Measurements from ENCODE around the gene PSG5. TPM values are rescaled to one million over a fixed set of nuclear protein-coding genes. Genes with fewer than 3 reads are reported as not detected.
A peak's percentile ranks its signal among the peaks of the same experiment; 100 is the strongest.
"Not testable (repeated sequence)": the region's sequence is repeated elsewhere in the genome, so short reads cannot be mapped to it uniquely, and the experiment has no call there.

The PSG5 gene
- total RNA-seq, 2 experiments from 2014 or later, result not detected

- CTCF ChIA-PET, result interaction anchor here (1.5 to 1.6 kb wide), 2 partner anchors 33 to 64 kb away, joined by 3 read pairs; partner anchors contain the start of gene PSG9
- POLR2A ChIA-PET; H3K4me3 Mint-ChIP-seq; H3K9me3 Mint-ChIP-seq; DNase-seq; H3K4me1 Mint-ChIP-seq (ENCODE audit: low read depth); intact Hi-C loops (cut with micrococcal nuclease); H3K27me3 Mint-ChIP-seq; H3K36me3 Mint-ChIP-seq; H3K27ac Mint-ChIP-seq: not testable (repeated sequence)
These were observed 19.3 kb upstream of the PSG5 start, which contains the start of gene PSG4 for GRCh38 chr19:43205471-43206105. TSS of gene PSG4 (minus strand) at chr19:43205638. CDS start at chr19:43205536, 102 bp downstream.

- H3K4me1 Mint-ChIP-seq (ENCODE audit: low read depth); H3K36me3 Mint-ChIP-seq; H3K4me3 Mint-ChIP-seq; DNase-seq; intact Hi-C loops (cut with micrococcal nuclease); H3K27me3 Mint-ChIP-seq; POLR2A ChIA-PET; H3K9me3 Mint-ChIP-seq; CTCF ChIA-PET; H3K27ac Mint-ChIP-seq: not testable (repeated sequence)
These were observed 17.3 kb upstream of the PSG5 start for GRCh38 chr19:43203611-43204010.

GRCh38 chr19:43201891-43202290 lies 15.6 kb upstream of the PSG5 start:
- POLR2A ChIA-PET; CTCF ChIA-PET; H3K27me3 Mint-ChIP-seq; H3K36me3 Mint-ChIP-seq; H3K4me3 Mint-ChIP-seq; intact Hi-C loops (cut with micrococcal nuclease); H3K27ac Mint-ChIP-seq; H3K4me1 Mint-ChIP-seq (ENCODE audit: low read depth); H3K9me3 Mint-ChIP-seq; DNase-seq: not testable (repeated sequence)

GRCh38 chr19:43201337-43201801 lies 15.0 kb upstream of the PSG5 start:
- intact Hi-C loops (cut with micrococcal nuclease); DNase-seq; H3K4me1 Mint-ChIP-seq (ENCODE audit: low read depth); H3K27me3 Mint-ChIP-seq; H3K4me3 Mint-ChIP-seq; H3K27ac Mint-ChIP-seq; H3K36me3 Mint-ChIP-seq; POLR2A ChIA-PET; H3K9me3 Mint-ChIP-seq; CTCF ChIA-PET: not testable (repeated sequence)

DNA sequence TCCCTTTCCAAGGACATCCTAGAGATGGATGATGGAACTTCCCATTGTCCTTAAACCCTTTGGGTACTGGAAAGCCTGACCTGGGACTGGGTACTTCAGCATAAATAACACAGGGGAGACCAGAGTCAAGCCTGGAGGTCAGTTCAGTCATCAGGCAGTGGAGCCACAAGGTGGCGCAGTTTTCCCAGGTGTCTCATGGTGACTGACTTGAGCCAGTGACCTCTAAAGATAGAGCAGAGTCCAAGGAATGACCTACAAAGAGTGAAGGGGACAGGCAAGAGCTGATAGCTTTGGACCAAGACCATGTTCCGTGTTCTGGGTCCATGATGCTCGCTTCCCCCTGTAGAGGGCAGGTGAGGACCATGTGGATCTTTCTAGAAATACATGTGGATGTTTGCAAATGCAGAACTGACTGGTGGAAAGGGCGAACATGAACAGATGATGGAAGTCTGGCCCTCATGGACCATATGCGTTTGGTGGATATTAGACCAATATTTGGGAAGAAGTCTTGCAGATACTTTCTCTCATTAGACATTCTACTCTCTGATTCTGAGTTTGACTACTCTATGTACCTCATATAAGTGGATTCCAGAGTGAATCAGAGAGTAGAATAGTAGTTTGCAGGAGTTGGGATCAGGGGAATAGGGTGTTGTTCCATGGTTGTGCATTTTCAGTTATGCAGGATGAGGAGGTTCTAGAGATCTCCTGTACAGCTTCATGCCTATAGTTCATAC lies 12.5 kb upstream of the PSG5 start:
- H3K9me3 Mint-ChIP-seq; H3K4me1 Mint-ChIP-seq (ENCODE audit: low read depth); H3K27me3 Mint-ChIP-seq; H3K4me3 Mint-ChIP-seq; POLR2A ChIA-PET; intact Hi-C loops (cut with micrococcal nuclease); CTCF ChIA-PET; H3K36me3 Mint-ChIP-seq; H3K27ac Mint-ChIP-seq: not testable (repeated sequence)
- peak; percentile 29 for DNase-seq

GRCh38 chr19:43197666-43198397 lies 11.5 kb upstream of the PSG5 start:
- intact Hi-C loops (cut with micrococcal nuclease); H3K9me3 Mint-ChIP-seq; H3K4me1 Mint-ChIP-seq (ENCODE audit: low read depth); H3K36me3 Mint-ChIP-seq; H3K4me3 Mint-ChIP-seq; POLR2A ChIA-PET; CTCF ChIA-PET; H3K27me3 Mint-ChIP-seq; DNase-seq; H3K27ac Mint-ChIP-seq: not testable (repeated sequence)

GRCh38 chr19:43194397-43194796 lies 8.1 kb upstream of the PSG5 start:
- DNase-seq; H3K4me3 Mint-ChIP-seq; H3K9me3 Mint-ChIP-seq; CTCF ChIA-PET; H3K4me1 Mint-ChIP-seq (ENCODE audit: low read depth); H3K36me3 Mint-ChIP-seq; intact Hi-C loops (cut with micrococcal nuclease); H3K27ac Mint-ChIP-seq; POLR2A ChIA-PET: not testable (repeated sequence)
- H3K27me3 Mint-ChIP-seq, result peaks cover 11% of the 10 kb centered on the region

GRCh38 chr19:43192381-43193155 lies 6.2 kb upstream of the PSG5 start:
- H3K36me3 Mint-ChIP-seq; POLR2A ChIA-PET; H3K4me1 Mint-ChIP-seq (ENCODE audit: low read depth); intact Hi-C loops (cut with micrococcal nuclease); DNase-seq; H3K4me3 Mint-ChIP-seq; H3K27ac Mint-ChIP-seq; CTCF ChIA-PET; H3K9me3 Mint-ChIP-seq: not testable (repeated sequence)
- peaks cover 11% of the 10 kb centered on the region for H3K27me3 Mint-ChIP-seq

DNA sequence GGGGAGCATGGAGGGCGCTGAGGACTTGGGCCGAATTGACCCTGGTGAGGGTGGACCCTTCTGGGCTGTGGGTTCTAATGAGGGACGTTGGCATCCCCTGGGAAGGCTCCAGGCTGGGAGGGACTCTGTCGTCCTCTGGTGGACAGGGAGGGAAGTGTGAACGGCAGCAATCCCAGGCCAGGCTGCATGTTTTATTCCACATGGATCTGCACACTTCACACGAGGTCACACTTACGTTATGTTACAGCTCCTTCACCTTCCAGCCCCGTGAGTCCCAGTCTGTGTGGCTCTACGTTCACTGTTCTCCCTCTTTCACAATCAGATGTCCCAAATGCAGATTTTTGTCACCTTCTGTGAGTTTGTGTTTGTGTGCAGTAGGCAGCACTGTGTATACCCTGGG lies 1.8 kb upstream of the PSG5 start:
- peaks cover 12% of the 10 kb centered on the region for H3K27me3 Mint-ChIP-seq

GRCh38 chr19:43181869-43182771 lies 4.2 kb downstream of the PSG5 start:
- intact Hi-C loops (cut with micrococcal nuclease); POLR2A ChIA-PET; H3K4me3 Mint-ChIP-seq: not testable (repeated sequence)

More for the DNA sequence above, 1.8 kb upstream of the PSG5 start:
- H3K9me3 Mint-ChIP-seq; CTCF ChIA-PET; H3K4me3 Mint-ChIP-seq; H3K27ac Mint-ChIP-seq; H3K4me1 Mint-ChIP-seq (ENCODE audit: low read depth); H3K36me3 Mint-ChIP-seq; intact Hi-C loops (cut with micrococcal nuclease); DNase-seq; POLR2A ChIA-PET: not testable (repeated sequence)

DNA sequence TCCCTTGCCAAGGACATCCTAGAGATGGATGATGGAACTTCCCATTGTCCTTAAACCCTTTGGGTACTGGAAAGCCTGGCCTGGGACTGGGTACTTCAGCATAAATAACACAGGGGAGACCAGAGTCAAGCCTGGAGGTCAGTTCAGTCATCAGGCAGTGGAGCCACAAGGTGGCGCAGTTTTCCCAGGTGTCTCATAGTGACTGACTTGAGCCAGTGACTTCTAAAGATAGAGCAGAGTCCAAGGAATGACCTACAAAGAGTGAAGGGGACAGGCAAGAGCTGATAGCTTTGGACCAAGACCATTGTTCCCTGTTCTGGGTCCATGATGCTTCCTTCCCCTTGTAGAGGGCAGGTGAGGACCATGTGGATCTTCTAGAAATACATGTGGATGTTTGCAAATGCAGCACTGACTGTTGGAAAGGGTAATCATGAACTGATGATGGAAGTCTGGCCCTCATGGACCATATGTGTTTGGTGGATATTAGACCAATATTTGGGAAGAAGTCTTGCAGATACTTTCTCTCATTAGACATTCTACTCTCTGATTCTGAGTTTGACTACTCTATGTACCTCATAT lies 6.7 kb downstream of the PSG5 start:
- DNase-seq, result peak; percentile 22
- H3K4me1 Mint-ChIP-seq (ENCODE audit: low read depth); POLR2A ChIA-PET; intact Hi-C loops (cut with micrococcal nuclease); H3K9me3 Mint-ChIP-seq; H3K36me3 Mint-ChIP-seq; CTCF ChIA-PET; H3K27me3 Mint-ChIP-seq; H3K4me3 Mint-ChIP-seq; H3K27ac Mint-ChIP-seq: not testable (repeated sequence)

More at GRCh38 chr19:43181869-43182771, 4.2 kb downstream of the PSG5 start:
- H3K9me3 Mint-ChIP-seq; H3K36me3 Mint-ChIP-seq; H3K27me3 Mint-ChIP-seq; H3K27ac Mint-ChIP-seq; DNase-seq; CTCF ChIA-PET; H3K4me1 Mint-ChIP-seq (ENCODE audit: low read depth): not testable (repeated sequence)
